Gastroesophageal sphincter (tissue), 4 donors: Measurements from ENCODE around the gene ZBTB4. TPM values are rescaled to one million over a fixed set of nuclear protein-coding genes. Genes with fewer than 3 reads are reported as not detected.

Source experiments
- ATAC-seq: fragments of 150-250 bp; one replicate; pipeline ENCODE4 v1.9.1; 2016; ENCODE audit warnings: mild to moderate bottlenecking, moderate library complexity
- H3K27ac ChIP-seq, 4 donors: fragments of 200-600 bp; sonication (generic) in 3 of 4; 1 replicate in 3 of 4; 2 replicates in 1 of 4; pipeline ENCODE4 v1.5.1; 2016 to 2019
- H3K27me3 ChIP-seq: fragments of 200-600 bp; sonication (generic); one replicate; pipeline ENCODE4 v1.5.1; 2019
- H3K36me3 ChIP-seq, 2 donors: fragments of 200-600 bp; sonication (generic); one replicate each; pipeline ENCODE4 v1.5.1; 2019; ENCODE audit warnings: control low read depth in 1 of 2
- H3K4me1 ChIP-seq, 3 donors: fragments of 200-600 bp; sonication (generic); 1 replicate in 2 of 3; 2 replicates in 1 of 3; pipeline ENCODE4 v1.5.1; 2016 to 2019; ENCODE audit warnings: control low read depth in 2 of 3
- H3K4me3 ChIP-seq, 2 donors: fragments of 200-600 bp; sonication (generic); one replicate each; pipeline ENCODE4 v1.5.1; 2019; ENCODE audit warnings: mild to moderate bottlenecking in 1 of 2, moderate library complexity in 1 of 2
- H3K9me3 ChIP-seq, 3 donors: fragments of 200-600 bp; sonication (generic); one replicate each; pipeline ENCODE4 v1.5.1; 2017 to 2019; ENCODE audit warnings: control low read depth in 2 of 3
- EP300 ChIP-seq: sonication (generic); formaldehyde crosslinking; IDR thresholded peaks from one replicate; pipeline ENCODE4 v1.6.1; 2017; ENCODE audit warnings: antibody characterized with exemption, mild to moderate bottlenecking
- POLR2A ChIP-seq, 2 donors: fragments of 450-650 bp; IDR thresholded peaks; one replicate each; pipeline ENCODE4 v1.6.1; 2017; ENCODE audit warnings: antibody characterized with exemption in 2 of 2, mild to moderate bottlenecking in 2 of 2, moderate library complexity in 1 of 2
- POLR2AphosphoS5 ChIP-seq: sonication (generic); formaldehyde crosslinking; IDR thresholded peaks from one replicate; pipeline ENCODE4 v1.6.1; 2017; ENCODE audit warnings: antibody characterized with exemption
- whole genome bisulfite sequencing, 2 donors: methylation state at CpG; one replicate each; pipeline ENCODE4 v1.1.5; 2018; ENCODE audit warnings: low coverage in 1 of 2; 5-methylcytosine and 5-hydroxymethylcytosine counted together
- total RNA-seq, 4 donors: library from RNA; depleted of rRNA; stranded (reverse); fragments of >200 nt; gene quantifications; one replicate each; pipeline ENCODE4 v1.1.0, GENCODE V29; 2016
- TF ChIP-seq, protein P1 (sequence below), 4 experiments: fragments of 200-600 bp in 2 of 4; fragments of 450-650 bp in 2 of 4; sonication (generic) in 1 of 4; IDR thresholded peaks; one replicate each; pipeline ENCODE4 v1.5.1; 2017 to 2019; ENCODE audit warnings: antibody characterized with exemption in 4 of 4, mild to moderate bottlenecking in 2 of 4, moderate library complexity in 2 of 4

ZBTB4 gene
- total RNA-seq, 4 donors from 2014 or later = 68.4 to 115 (median 80.2) TPM

DNA sequence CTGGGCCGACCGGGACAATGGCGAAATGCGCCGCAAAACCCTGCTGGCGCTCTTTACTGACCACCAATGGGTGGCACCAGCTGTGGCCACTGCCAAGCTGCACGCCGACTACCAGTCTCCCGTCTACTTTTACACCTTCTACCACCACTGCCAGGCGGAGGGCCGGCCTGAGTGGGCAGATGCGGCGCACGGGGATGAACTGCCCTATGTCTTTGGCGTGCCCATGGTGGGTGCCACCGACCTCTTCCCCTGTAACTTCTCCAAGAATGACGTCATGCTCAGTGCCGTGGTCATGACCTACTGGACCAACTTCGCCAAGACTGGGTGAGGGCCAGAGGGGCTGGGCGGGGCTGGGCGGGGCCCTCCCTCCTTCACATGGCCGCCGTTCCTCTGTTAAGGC lies 63.6 kb downstream of the ZBTB4 start:
- TF ChIP-seq, protein P1, sequence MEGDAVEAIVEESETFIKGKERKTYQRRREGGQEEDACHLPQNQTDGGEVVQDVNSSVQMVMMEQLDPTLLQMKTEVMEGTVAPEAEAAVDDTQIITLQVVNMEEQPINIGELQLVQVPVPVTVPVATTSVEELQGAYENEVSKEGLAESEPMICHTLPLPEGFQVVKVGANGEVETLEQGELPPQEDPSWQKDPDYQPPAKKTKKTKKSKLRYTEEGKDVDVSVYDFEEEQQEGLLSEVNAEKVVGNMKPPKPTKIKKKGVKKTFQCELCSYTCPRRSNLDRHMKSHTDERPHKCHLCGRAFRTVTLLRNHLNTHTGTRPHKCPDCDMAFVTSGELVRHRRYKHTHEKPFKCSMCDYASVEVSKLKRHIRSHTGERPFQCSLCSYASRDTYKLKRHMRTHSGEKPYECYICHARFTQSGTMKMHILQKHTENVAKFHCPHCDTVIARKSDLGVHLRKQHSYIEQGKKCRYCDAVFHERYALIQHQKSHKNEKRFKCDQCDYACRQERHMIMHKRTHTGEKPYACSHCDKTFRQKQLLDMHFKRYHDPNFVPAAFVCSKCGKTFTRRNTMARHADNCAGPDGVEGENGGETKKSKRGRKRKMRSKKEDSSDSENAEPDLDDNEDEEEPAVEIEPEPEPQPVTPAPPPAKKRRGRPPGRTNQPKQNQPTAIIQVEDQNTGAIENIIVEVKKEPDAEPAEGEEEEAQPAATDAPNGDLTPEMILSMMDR (IDR thresholded peaks at IDR 0.05) = no peak
- TF ChIP-seq POLR2AphosphoS5 (no peak), POLR2A (IDR thresholded peaks at IDR 0.05) (no peak), EP300 (no peak)
- H3K9me3 ChIP-seq = no peaks in the 10 kb centered on the region
- H3K4me3 ChIP-seq = no peak overlapping the region
- no peaks in the 10 kb centered on the region for H3K4me1 ChIP-seq
- no peak overlapping the region for H3K27ac ChIP-seq
- H3K36me3 ChIP-seq = peaks cover 0 to 43% of the 10 kb centered on the region in 2 donors
- peaks cover 14% of the 10 kb centered on the region for H3K27me3 ChIP-seq
- WGBS, 2 donors = 73 to 92% methylated on average over 3 to 12 of the region's 23 CpGs
- ATAC-seq = no peak

- no CpG with 5 or more reads among the region's 14 CpGs for WGBS, 2 donors
- TF ChIP-seq EP300 (no peak), POLR2AphosphoS5 (no peak), POLR2A (IDR thresholded peaks at IDR 0.05) (no peak)
- TF ChIP-seq, protein P1 (IDR thresholded peaks at IDR 0.05) = no peak
- H3K27me3 ChIP-seq = peaks cover 4% of the 10 kb centered on the region
- H3K27ac ChIP-seq = no peak overlapping the region
- no peak for ATAC-seq
- no peak overlapping the region for H3K4me3 ChIP-seq
- no peaks in the 10 kb centered on the region for H3K9me3 ChIP-seq
- H3K4me1 ChIP-seq = no peaks in the 10 kb centered on the region
- peaks cover 0 to 53% of the 10 kb centered on the region in 2 donors for H3K36me3 ChIP-seq
Observed at GRCh38 chr17:7414837-7415236, 64.6 kb downstream of the ZBTB4 start.

DNA sequence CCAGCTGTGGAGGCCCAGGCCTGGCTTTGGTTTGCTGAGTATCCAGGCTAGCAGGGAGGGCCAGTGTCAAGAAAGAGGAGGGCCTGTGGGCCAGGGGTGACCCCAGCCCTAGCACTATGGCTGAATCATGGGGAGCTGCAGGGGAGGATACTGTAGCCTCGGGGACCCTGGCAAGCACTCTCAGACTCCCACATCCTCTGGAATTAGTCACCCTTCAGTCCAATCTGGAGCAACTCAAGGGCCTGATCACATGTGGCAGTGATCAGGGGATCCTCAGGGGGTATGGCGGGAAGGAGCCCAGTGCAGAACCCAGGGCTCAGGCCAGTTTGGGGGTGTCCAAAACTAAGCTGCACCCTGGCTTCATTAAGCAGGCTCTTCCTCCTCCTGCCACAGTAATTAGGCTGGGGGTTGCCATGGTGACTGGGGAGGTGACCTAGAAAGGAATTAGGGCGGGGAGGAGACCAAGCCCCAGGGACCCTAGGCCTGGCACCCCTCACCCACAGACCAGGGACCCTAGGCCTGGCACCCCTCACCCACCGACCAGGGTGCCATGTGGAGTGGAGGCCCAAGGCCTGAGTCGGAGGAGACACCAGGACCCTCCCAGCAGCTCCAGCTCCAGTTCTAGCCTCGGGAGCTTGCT lies 66.0 kb downstream of the ZBTB4 start:
- TF ChIP-seq POLR2AphosphoS5 (no peak), EP300 (no peak)
- Histone ChIP-seq H3K36me3 (peaks cover 0 to 66% of the 10 kb centered on the region in 2 donors), H3K4me1 (no peaks in the 10 kb centered on the region), H3K27ac (no peak overlapping the region), H3K27me3 (no peaks in the 10 kb centered on the region), H3K4me3 (no peak overlapping the region), H3K9me3 (no peaks in the 10 kb centered on the region)
- ATAC-seq = no peak
- 60% methylated on average over 1 of the region's 6 CpGs; no CpG with 5 or more reads in 1 of the 2 donors for WGBS, 2 donors

DNA sequence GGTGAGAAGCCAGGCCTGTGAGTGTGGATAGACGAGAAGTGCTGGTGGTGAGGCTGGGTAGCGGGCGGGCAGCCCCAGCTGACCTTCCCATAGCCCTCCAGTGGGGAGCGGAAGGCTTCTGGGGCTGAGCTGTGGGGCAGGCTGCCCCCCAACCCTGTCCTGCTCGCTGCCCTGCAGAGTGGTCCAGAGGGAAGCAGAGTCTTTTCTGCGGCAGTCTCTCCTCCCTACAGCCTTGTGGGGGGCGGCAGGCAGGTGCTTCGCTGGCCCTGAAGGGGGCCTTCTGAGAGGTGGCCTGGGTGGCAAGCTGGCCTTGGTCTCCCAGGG lies 68.0 kb downstream of the ZBTB4 start:
- Histone ChIP-seq H3K4me1 (peaks cover 0 to 17% (median 2%) of the 10 kb centered on the region in 3 donors), H3K27me3 (no peaks in the 10 kb centered on the region), H3K9me3 (no peaks in the 10 kb centered on the region), H3K27ac (no peak overlapping the region), H3K4me3 (no peak overlapping the region), H3K36me3 (peaks cover 0 to 53% of the 10 kb centered on the region in 2 donors)
- ATAC-seq = no peak
- WGBS, 2 donors = 83% methylated on average over 3 of the region's 8 CpGs; no CpG with 5 or more reads in 1 of the 2 donors
- TF ChIP-seq, protein P1 (IDR thresholded peaks at IDR 0.05) = no peak
- TF ChIP-seq POLR2AphosphoS5 = no peak
- TF ChIP-seq EP300 = no peak

GRCh38 chr17:7410634-7411426 lies 68.6 kb downstream of the ZBTB4 start:
- no peak overlapping the region for H3K4me3 ChIP-seq
- H3K27me3 ChIP-seq = no peaks in the 10 kb centered on the region
- peaks cover 0 to 23% (median 8%) of the 10 kb centered on the region in 3 donors for H3K4me1 ChIP-seq
- H3K9me3 ChIP-seq = no peaks in the 10 kb centered on the region
- 84% methylated on average over 9 of the region's 25 CpGs; no CpG with 5 or more reads in 1 of the 2 donors for WGBS, 2 donors
- TF ChIP-seq POLR2AphosphoS5 (no peak), EP300 (no peak), POLR2A (IDR thresholded peaks at IDR 0.05) (no peak)
- TF ChIP-seq, protein P1 (IDR thresholded peaks at IDR 0.05) = no peak
- H3K27ac ChIP-seq = no peak overlapping the region
- H3K36me3 ChIP-seq = peaks cover 0 to 47% of the 10 kb centered on the region in 2 donors
- no peak for ATAC-seq
